ENCODE results near the gene XIST. TPM values are rescaled to one million over a fixed set of nuclear protein-coding genes. Genes with fewer than 3 reads are reported as not detected.

XIST gene
- total and polyA plus RNA-seq, 3 experiments from 2014 or later: 9.7 TPM; not detected in 2

GRCh38 chrX:73863852-73864251 is 11.3 kb upstream of the XIST start:
- H3K4me3 ChIP-seq (ENCODE audit: low read length): no peak overlapping the region
- H3K27ac ChIP-seq (ENCODE audit: low read depth, low read length): no peak overlapping the region
- Mint-ChIP-seq H3K4me1 (no peaks in the 10 kb centered on the region), H3K27me3 (peaks cover 0 to 6% of the 10 kb centered on the region in 2 donors), H3K4me3 (no peak overlapping the region), H3K36me3 (peaks cover 0 to 8% (median 0%) of the 10 kb centered on the region in 3 donors), H3K27ac (no peak overlapping the region), H3K9me3 (peaks cover 0 to 3% (median 1%) of the 10 kb centered on the region in 5 donors)
- DNase-seq: no peak
- no peaks in the 10 kb centered on the region for H3K27me3 ChIP-seq (ENCODE audit: insufficient read depth, low read length, poor library complexity, severe bottlenecking)
- POLR2A ChIA-PET: no interaction called here
- no peaks in the 10 kb centered on the region for H3K36me3 ChIP-seq (ENCODE audit: insufficient read depth, low read length)
- CTCF ChIA-PET: no interaction called here
- H3K4me1 ChIP-seq (ENCODE audit: insufficient read depth, low read length): no peaks in the 10 kb centered on the region
- no peaks in the 10 kb centered on the region for H3K9me3 ChIP-seq (ENCODE audit: low read length)

- ChIA-PET POLR2A (no interaction called here), CTCF (no interaction called here)
- Histone ChIP-seq H3K4me3 (ENCODE audit: low read length) (no peak overlapping the region), H3K4me1 (ENCODE audit: insufficient read depth, low read length) (no peaks in the 10 kb centered on the region), H3K36me3 (ENCODE audit: insufficient read depth, low read length) (no peaks in the 10 kb centered on the region), H3K27me3 (ENCODE audit: insufficient read depth, low read length, poor library complexity, severe bottlenecking) (no peaks in the 10 kb centered on the region), H3K9me3 (ENCODE audit: low read length) (no peaks in the 10 kb centered on the region), H3K27ac (ENCODE audit: low read depth, low read length) (no peak overlapping the region)
- peaks cover 0 to 8% (median 0%) of the 10 kb centered on the region in 3 donors for H3K36me3 Mint-ChIP-seq
- H3K4me1 Mint-ChIP-seq: no peaks in the 10 kb centered on the region
- peaks cover 0 to 6% of the 10 kb centered on the region in 2 donors for H3K27me3 Mint-ChIP-seq
- no peak overlapping the region for H3K4me3 Mint-ChIP-seq
- H3K9me3 Mint-ChIP-seq: peaks cover 0 to 3% (median 1%) of the 10 kb centered on the region in 5 donors
- DNase-seq: no peak
- no peak overlapping the region for H3K27ac Mint-ChIP-seq
Measured at GRCh38 chrX:73863268-73863667, 10.8 kb upstream of the XIST start.

GRCh38 chrX:73859622-73860021 is 7.1 kb upstream of the XIST start:
- H3K9me3 ChIP-seq (ENCODE audit: low read length): no peaks in the 10 kb centered on the region
- H3K4me3 ChIP-seq (ENCODE audit: low read length): no peak overlapping the region
- peaks cover 0 to 8% (median 0%) of the 10 kb centered on the region in 3 donors for H3K36me3 Mint-ChIP-seq
- H3K27me3 ChIP-seq (ENCODE audit: insufficient read depth, low read length, poor library complexity, severe bottlenecking): no peaks in the 10 kb centered on the region
- peaks cover 0 to 3% (median 1%) of the 10 kb centered on the region in 5 donors for H3K9me3 Mint-ChIP-seq
- no peaks in the 10 kb centered on the region for H3K36me3 ChIP-seq (ENCODE audit: insufficient read depth, low read length)
- H3K27ac ChIP-seq (ENCODE audit: low read depth, low read length): no peak overlapping the region
- no peaks in the 10 kb centered on the region for H3K4me1 ChIP-seq (ENCODE audit: insufficient read depth, low read length)
- ChIA-PET CTCF (interaction anchor here (1.2 kb wide), 1 partner anchor 156 kb away, joined by 3 read pairs; no protein-coding TSS in a partner anchor), POLR2A (no interaction called here)
- no peak overlapping the region for H3K4me3 Mint-ChIP-seq
- DNase-seq: no peak
- H3K27me3 Mint-ChIP-seq: peaks cover 0 to 4% of the 10 kb centered on the region in 2 donors
- no peak overlapping the region for H3K27ac Mint-ChIP-seq
- H3K4me1 Mint-ChIP-seq: no peaks in the 10 kb centered on the region

DNA sequence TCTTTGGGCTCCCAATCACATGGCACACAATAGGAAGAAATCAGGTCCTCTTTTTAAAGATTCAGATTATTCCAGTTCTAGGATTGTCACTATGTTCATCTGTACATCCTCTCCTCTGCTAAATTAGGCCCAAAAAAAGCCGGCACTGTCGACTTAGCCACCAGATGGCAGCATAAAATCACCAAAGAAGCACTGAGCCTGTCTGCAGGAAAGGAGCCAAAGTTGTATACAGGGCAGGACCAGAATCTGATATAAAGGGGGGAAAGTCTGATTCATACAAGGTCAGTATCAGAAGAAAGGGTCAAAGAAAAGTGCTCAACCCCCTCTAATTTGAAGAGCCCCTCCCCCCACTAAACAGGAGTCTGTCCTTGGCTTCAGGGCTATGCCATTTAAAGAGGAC is 3.0 kb upstream of the XIST start:
- Histone ChIP-seq H3K4me3 (ENCODE audit: low read length) (no peak overlapping the region), H3K27me3 (ENCODE audit: insufficient read depth, low read length, poor library complexity, severe bottlenecking) (no peaks in the 10 kb centered on the region), H3K36me3 (ENCODE audit: insufficient read depth, low read length) (no peaks in the 10 kb centered on the region), H3K9me3 (ENCODE audit: low read length) (no peaks in the 10 kb centered on the region), H3K27ac (ENCODE audit: low read depth, low read length) (no peak overlapping the region), H3K4me1 (ENCODE audit: insufficient read depth, low read length) (no peaks in the 10 kb centered on the region)
- Mint-ChIP-seq H3K4me3 (no peak overlapping the region), H3K4me1 (peaks cover 0 to 13% (median 7%) of the 10 kb centered on the region in 3 donors), H3K36me3 (peaks cover 0 to 8% (median 0%) of the 10 kb centered on the region in 3 donors), H3K9me3 (peaks cover 0 to 3% (median 1%) of the 10 kb centered on the region in 5 donors), H3K27me3 (peaks cover 0 to 2% of the 10 kb centered on the region in 2 donors), H3K27ac (no peak overlapping the region)
- POLR2A ChIA-PET: no interaction called here
- peak; percentile 20 to 73 (median 64) for DNase-seq
- CTCF ChIA-PET: interaction anchor here (1.0 to 1.6 kb wide), 2 partner anchors 9 to 488 kb away, joined by 3 read pairs; no protein-coding TSS in a partner anchor

- peaks cover 0 to under 1% of the 10 kb centered on the region in 2 donors for H3K27me3 Mint-ChIP-seq
- H3K4me1 ChIP-seq (ENCODE audit: insufficient read depth, low read length): no peaks in the 10 kb centered on the region
- H3K27ac Mint-ChIP-seq: peak overlapping the region in 6 of 8 donors; percentile 93 to 98 (median 94)
- CTCF ChIA-PET: no interaction called here
- no peaks in the 10 kb centered on the region for H3K9me3 Mint-ChIP-seq
- no peaks in the 10 kb centered on the region for H3K27me3 ChIP-seq (ENCODE audit: insufficient read depth, low read length, poor library complexity, severe bottlenecking)
- peaks cover 0 to 39% (median 32%) of the 10 kb centered on the region in 3 donors for H3K4me1 Mint-ChIP-seq
- DNase-seq: no peak
- H3K36me3 ChIP-seq (ENCODE audit: insufficient read depth, low read length): no peaks in the 10 kb centered on the region
- POLR2A ChIA-PET: no interaction called here
- peak overlapping the region in 5 of 7 donors; percentile 88 to 94 (median 92) for H3K4me3 Mint-ChIP-seq
- no peaks in the 10 kb centered on the region for H3K9me3 ChIP-seq (ENCODE audit: low read length)
- H3K4me3 ChIP-seq (ENCODE audit: low read length): no peak overlapping the region
- no peaks in the 10 kb centered on the region for H3K36me3 Mint-ChIP-seq
- H3K27ac ChIP-seq (ENCODE audit: low read depth, low read length): peak overlapping the region; percentile 12
Measured at GRCh38 chrX:73852022-73852421, 492 bp downstream of the XIST start.

DNA sequence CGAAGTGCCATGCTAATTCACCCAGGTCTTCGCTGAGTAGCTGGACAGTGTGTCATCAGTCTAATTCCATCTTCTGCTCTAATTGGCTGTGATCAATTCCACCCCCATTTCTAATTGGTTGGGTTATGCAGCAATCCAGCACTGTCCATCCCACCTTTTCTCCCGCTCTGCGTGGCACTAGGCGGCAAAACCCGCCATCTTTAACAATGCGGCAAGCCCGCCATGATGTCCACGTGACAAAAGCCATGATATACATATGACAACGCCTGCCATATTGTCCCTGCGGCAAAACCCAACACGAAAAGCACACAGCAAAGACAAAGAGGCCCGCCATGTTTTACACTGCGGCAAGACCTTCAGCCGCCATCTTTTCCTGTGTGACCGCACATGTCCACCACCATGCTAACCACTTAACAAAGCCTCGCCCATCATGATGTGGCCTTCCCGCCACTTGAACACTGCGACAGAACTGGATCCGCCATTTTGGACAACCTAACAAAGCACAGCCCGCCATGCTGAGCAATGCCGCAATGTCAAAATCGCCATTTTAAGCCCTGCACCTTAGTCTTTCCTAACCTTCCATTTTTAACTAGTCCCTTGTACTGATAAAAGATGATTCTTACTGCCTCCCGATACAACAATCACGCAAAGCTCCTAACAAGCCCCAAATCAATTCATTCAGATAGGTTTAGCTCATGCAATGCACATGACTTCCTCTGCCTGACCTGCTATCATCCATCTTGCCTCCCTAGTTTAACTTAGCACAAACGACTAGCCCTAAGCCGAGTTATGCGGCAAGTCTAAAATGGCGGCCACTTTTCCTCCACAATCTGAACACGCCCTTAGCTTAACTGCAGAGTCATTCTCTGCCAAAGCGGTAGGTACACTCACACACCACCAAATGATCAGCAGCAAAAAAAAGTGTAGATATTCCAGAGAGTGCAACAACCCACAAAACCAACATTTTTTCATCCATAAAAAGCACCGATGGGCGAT is 1.2 kb downstream of the XIST start:
- Mint-ChIP-seq H3K4me1 (peaks cover 0 to 43% (median 37%) of the 10 kb centered on the region in 3 donors), H3K9me3 (no peaks in the 10 kb centered on the region), H3K36me3 (no peaks in the 10 kb centered on the region), H3K4me3 (peak overlapping the region in 5 of 7 donors; percentile 88 to 94 (median 92)), H3K27ac (peak overlapping the region in 6 of 8 donors; percentile 93 to 98 (median 94)), H3K27me3 (peaks cover 0 to 2% of the 10 kb centered on the region in 2 donors)
- peak in 2 of 5 donors; percentile 81 to 85 for DNase-seq
- Histone ChIP-seq H3K9me3 (ENCODE audit: low read length) (no peaks in the 10 kb centered on the region), H3K27me3 (ENCODE audit: insufficient read depth, low read length, poor library complexity, severe bottlenecking) (no peaks in the 10 kb centered on the region), H3K4me1 (ENCODE audit: insufficient read depth, low read length) (no peaks in the 10 kb centered on the region), H3K27ac (ENCODE audit: low read depth, low read length) (peak overlapping the region; percentile 12), H3K36me3 (ENCODE audit: insufficient read depth, low read length) (no peaks in the 10 kb centered on the region), H3K4me3 (ENCODE audit: low read length) (no peak overlapping the region)
- ChIA-PET POLR2A (no interaction called here), CTCF (no interaction called here)

DNA sequence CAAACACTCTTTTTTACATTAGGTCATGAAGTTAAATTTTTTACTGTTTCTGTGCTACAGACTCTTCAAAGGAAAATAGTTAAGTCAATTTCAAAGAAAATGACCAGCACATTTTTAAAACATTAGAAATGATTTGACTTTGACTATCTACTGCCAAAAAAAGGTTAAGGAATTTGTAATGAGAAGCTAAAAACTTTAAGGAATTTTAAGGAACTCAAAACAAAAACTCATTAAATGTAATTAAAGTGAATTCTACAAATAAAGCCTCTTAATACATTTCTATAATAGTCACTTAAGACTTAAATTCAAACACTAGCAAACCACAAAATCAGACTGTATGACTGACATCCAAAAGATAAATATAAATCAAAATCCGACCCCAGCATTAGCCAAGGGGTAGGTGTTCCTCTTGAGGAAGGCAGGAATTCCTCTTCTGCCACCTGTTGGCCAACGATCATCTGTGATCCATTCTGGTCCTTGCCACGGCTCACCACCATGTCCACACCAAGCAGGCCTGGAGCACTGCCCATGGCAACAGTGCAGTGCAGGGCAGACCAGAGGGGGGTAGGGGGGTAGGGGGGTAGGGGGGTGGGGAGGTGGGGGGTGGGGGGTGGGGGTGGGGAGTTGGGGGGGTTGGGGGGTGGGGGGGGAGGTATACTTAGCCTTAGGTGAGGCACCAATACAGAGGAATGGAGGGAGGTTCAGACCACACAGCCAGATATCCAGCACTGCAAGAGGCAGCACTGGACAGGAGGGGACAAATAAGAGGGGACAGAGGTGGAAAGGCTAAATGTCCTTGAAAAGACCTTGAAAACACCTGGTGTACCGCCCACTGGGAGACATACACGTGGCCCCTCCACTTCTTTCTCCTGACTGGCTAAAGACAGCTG is 2.1 kb downstream of the XIST start:
- ChIA-PET POLR2A (no interaction called here), CTCF (no interaction called here)
- H3K4me1 ChIP-seq (ENCODE audit: insufficient read depth, low read length): no peaks in the 10 kb centered on the region
- H3K27me3 ChIP-seq (ENCODE audit: insufficient read depth, low read length, poor library complexity, severe bottlenecking): no peaks in the 10 kb centered on the region
- no peaks in the 10 kb centered on the region for H3K36me3 ChIP-seq (ENCODE audit: insufficient read depth, low read length)
- H3K4me3 ChIP-seq (ENCODE audit: low read length): no peak overlapping the region
- H3K9me3 Mint-ChIP-seq: no peaks in the 10 kb centered on the region
- peak in 1 of 5 donors; percentile 17 for DNase-seq
- H3K4me1 Mint-ChIP-seq: peaks cover 0 to 52% (median 46%) of the 10 kb centered on the region in 3 donors
- H3K36me3 Mint-ChIP-seq: peaks cover 0 to 2% (median 0%) of the 10 kb centered on the region in 3 donors
- H3K27ac ChIP-seq (ENCODE audit: low read depth, low read length): no peak overlapping the region
- H3K27ac Mint-ChIP-seq: peak overlapping the region in 6 of 8 donors; percentile 3 to 98 (median 94)
- H3K27me3 Mint-ChIP-seq: peaks cover 0 to 2% of the 10 kb centered on the region in 2 donors
- peak overlapping the region in 5 of 7 donors; percentile 88 to 94 (median 92) for H3K4me3 Mint-ChIP-seq
- no peaks in the 10 kb centered on the region for H3K9me3 ChIP-seq (ENCODE audit: low read length)

Measured in CD8-positive, alpha-beta memory T cell (primary cell).